ENCODE data around the gene BRPF1.

DNA sequence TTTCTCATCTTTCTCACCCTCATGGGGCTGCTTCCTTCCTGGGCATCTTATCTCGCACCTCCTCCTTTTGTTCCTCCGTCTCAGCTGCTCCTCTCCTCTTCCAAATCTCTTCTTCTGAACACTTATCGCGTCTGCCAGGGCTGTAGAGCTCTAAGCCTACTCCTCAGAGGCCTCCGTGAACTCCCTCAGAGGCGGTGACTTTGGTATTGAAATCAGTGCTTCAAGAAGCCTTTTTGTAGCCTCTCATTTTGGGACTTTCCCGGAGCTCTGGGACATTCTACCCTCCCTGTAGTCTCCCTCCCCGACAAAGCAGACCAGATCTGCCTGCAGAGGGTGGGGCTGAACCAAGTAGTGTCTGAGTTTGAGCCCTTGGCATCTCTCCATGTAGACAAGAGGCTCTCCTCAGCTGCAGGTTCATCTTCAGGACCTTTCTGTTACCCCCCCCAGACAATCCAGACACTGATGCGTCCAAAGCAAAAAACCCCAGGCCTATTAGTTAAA is 45.4 kb upstream of the BRPF1 start:
- no peak for TF ChIP-seq CTCF (IDR thresholded peaks at IDR 0.05; ENCODE audit: low read length)
- no peak for TF ChIP-seq EZH2phosphoT487 (IDR thresholded peaks at IDR 0.05; ENCODE audit: low read length)
- TF ChIP-seq EZH2 (optimal IDR thresholded peaks at IDR 0.05; ENCODE audit: low read depth, low read length), result no peak
